CD4-positive, alpha-beta T cell treated with Interleukin-4 for 4 hours (primary cell): ENCODE results near the gene R3HCC1L.

ENCODE experiments used
- DNase-seq: peaks from one replicate; pipeline ENCODE4 v3.0.0-alpha.2; 2020

The R3HCC1L gene

GRCh38 chr10:98292971-98293370 lies 158.5 kb downstream of the R3HCC1L start:
- DNase-seq, result no peak

GRCh38 chr10:98293550-98294269 lies 159.3 kb downstream of the R3HCC1L start:
- DNase-seq, result no peak

GRCh38 chr10:98294270-98294627 lies 159.8 kb downstream of the R3HCC1L start:
- no peak for DNase-seq
